Neuronal stem cell (in vitro differentiated cells): Measurements from ENCODE around the gene CDC37L1.

Source experiments
- DNase-seq: peaks from one replicate; pipeline ENCODE4 v3.0.0-alpha.2; 2013; ENCODE audit warnings: low spot score
- H2AFZ ChIP-seq: one replicate; pipeline ENCODE4 v1.6.1; 2013; ENCODE audit warnings: mild to moderate bottlenecking, low read length, inconsistent platforms
- H2AK5ac ChIP-seq: 2 replicates; pipeline ENCODE4 v1.6.1; 2013; ENCODE audit warnings: low read depth, mild to moderate bottlenecking, inconsistent platforms, low read length, moderate library complexity, mixed read lengths
- H2BK120ac ChIP-seq: 2 replicates; pipeline ENCODE4 v1.6.1; 2013; ENCODE audit warnings: low read depth, mild to moderate bottlenecking, inconsistent platforms, low read length, moderate library complexity, mixed read lengths
- H2BK12ac ChIP-seq: one replicate; pipeline ENCODE4 v1.6.1; 2013; ENCODE audit warnings: low read length, inconsistent platforms
- H2BK15ac ChIP-seq: 2 replicates; pipeline ENCODE4 v1.6.1; 2013; ENCODE audit warnings: mild to moderate bottlenecking, low read length, inconsistent platforms, mixed read lengths
- H2BK5ac ChIP-seq: one replicate; pipeline ENCODE4 v1.6.1; 2013; ENCODE audit warnings: inconsistent platforms, mild to moderate bottlenecking, low read length, moderate library complexity
- H3K14ac ChIP-seq: one replicate; pipeline ENCODE4 v1.6.1; 2013; ENCODE audit warnings: low read length, inconsistent platforms
- H3K18ac ChIP-seq: 2 replicates; pipeline ENCODE4 v1.6.1; 2013; ENCODE audit warnings: low read length, inconsistent platforms
- H3K23ac ChIP-seq: 2 replicates; pipeline ENCODE4 v1.6.1; 2013; ENCODE audit warnings: low read depth, mild to moderate bottlenecking, mixed read lengths, low read length, inconsistent platforms; ENCODE audit not compliant: poor library complexity
- H3K27ac ChIP-seq: replicated peaks from 3 replicates; pipeline ENCODE4 v1.5.1; 2013; ENCODE audit warnings: low read length, inconsistent platforms
- H3K27me3 ChIP-seq, 3 experiments: 2 replicates each; pipeline ENCODE4 v1.6.1; 2013; ENCODE audit warnings: low read length in 3 of 3, mild to moderate bottlenecking in 2 of 3, inconsistent platforms in 1 of 3, low read depth in 1 of 3, mixed read lengths in 1 of 3, moderate library complexity in 1 of 3; ENCODE audit not compliant: control insufficient read depth in 3 of 3, insufficient read depth in 3 of 3
- H3K36me3 ChIP-seq, 2 donors: replicated peaks in 1 of 2; 2 replicates each; pipeline ENCODE4 v1.6.1; 2013; ENCODE audit warnings: low read length in 2 of 2; ENCODE audit not compliant: control insufficient read depth in 2 of 2, insufficient read depth in 2 of 2
- H3K4ac ChIP-seq: 2 replicates; pipeline ENCODE4 v1.6.1; 2013; ENCODE audit warnings: inconsistent platforms, mild to moderate bottlenecking, low read length, moderate library complexity
- H3K4me1 ChIP-seq, 2 donors: 1 replicate in 1 of 2; 2 replicates in 1 of 2; pipeline ENCODE4 v1.6.1; 2013; ENCODE audit warnings: low read length in 2 of 2, low read depth in 1 of 2; ENCODE audit not compliant: control insufficient read depth in 2 of 2, insufficient read depth in 1 of 2
- H3K4me2 ChIP-seq: one replicate; pipeline ENCODE4 v1.6.1; 2013; ENCODE audit warnings: mild to moderate bottlenecking, low read length, inconsistent platforms; ENCODE audit not compliant: insufficient read depth, poor library complexity, severe bottlenecking
- H3K4me3 ChIP-seq, 2 donors: 2 replicates each; pipeline ENCODE4 v1.5.1; 2013; ENCODE audit warnings: low read length in 2 of 2, mild to moderate bottlenecking in 2 of 2, inconsistent platforms in 1 of 2, moderate library complexity in 1 of 2
- H3K79me1 ChIP-seq: one replicate; pipeline ENCODE4 v1.6.1; 2013; ENCODE audit warnings: low read depth, mild to moderate bottlenecking, inconsistent platforms, low read length, moderate library complexity
- H3K9ac ChIP-seq: one replicate; pipeline ENCODE4 v1.6.1; 2013; ENCODE audit warnings: mild to moderate bottlenecking, low read depth, low read length, inconsistent platforms; ENCODE audit not compliant: poor library complexity
- H3K9me3 ChIP-seq, 2 donors: replicated peaks in 1 of 2; 2 replicates each; pipeline versions ENCODE3 to v1.6.1; 2013; ENCODE audit warnings: low read length in 2 of 2, mild to moderate bottlenecking in 2 of 2, inconsistent platforms in 1 of 2, low read depth in 1 of 2, mixed read lengths in 1 of 2, moderate library complexity in 1 of 2; ENCODE audit not compliant: control insufficient read depth in 2 of 2, insufficient read depth in 1 of 2
- H4K8ac ChIP-seq: one replicate; pipeline ENCODE4 v1.6.1; 2013; ENCODE audit warnings: low read depth, mild to moderate bottlenecking, inconsistent platforms, low read length, moderate library complexity
- H4K91ac ChIP-seq: one replicate; pipeline ENCODE4 v1.6.1; 2013; ENCODE audit warnings: low read length, low read depth, mild to moderate bottlenecking, inconsistent platforms; ENCODE audit not compliant: poor library complexity
- WGBS, 2 donors: extraction: QIAGEN DNeasy Blood & Tissue Kit; methylation state at CpG; one replicate each; pipeline ENCODE4 v1.1.7; 2013; ENCODE audit warnings: missing lambda C conversion rate in 2 of 2, mixed read lengths in 1 of 2; ENCODE audit not compliant: insufficient read length in 2 of 2, insufficient replicate concordance in 1 of 2; ENCODE audit errors: extremely low coverage in 2 of 2; 5-methylcytosine and 5-hydroxymethylcytosine counted together

The CDC37L1 gene

DNA sequence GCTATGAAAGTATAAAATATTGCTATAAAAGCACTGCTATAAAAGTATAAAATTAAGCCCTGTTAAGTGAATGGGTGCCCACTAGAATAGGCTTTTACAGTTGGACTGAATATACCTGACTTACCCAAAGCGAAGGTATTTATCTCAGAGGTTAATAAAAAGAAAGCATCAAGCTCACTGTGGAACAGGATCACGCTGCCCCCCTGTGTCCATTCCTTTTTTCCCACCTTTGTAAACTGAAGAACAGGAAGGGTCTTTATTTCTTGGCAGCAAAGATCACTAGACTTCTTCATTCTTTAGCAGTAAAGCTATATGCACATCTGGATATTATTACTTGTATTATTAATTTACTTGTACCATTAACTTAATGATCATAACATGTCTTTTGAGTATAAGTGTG lies 39.3 kb upstream of the CDC37L1 start:
- Histone ChIP-seq H2AFZ (no peak overlapping the region), H3K14ac (no peak overlapping the region), H3K23ac (no peak overlapping the region), H3K9me3 (no peaks in the 10 kb centered on the region), H2BK5ac (no peak overlapping the region), H3K4ac (no peak overlapping the region), H4K8ac (no peak overlapping the region), H3K27me3 (no peaks in the 10 kb centered on the region), H3K4me1 (no peaks in the 10 kb centered on the region), H3K9ac (no peak overlapping the region), H3K4me3 (no peak overlapping the region), H3K27ac (no peak overlapping the region), H2BK120ac (no peak overlapping the region), H3K36me3 (no peaks in the 10 kb centered on the region), H2AK5ac (no peak overlapping the region), H3K4me2 (no peak overlapping the region), H2BK12ac (no peak overlapping the region), H4K91ac (no peak overlapping the region), H3K18ac (no peak overlapping the region), H3K79me1 (no peaks in the 10 kb centered on the region), H2BK15ac (no peak overlapping the region)
- no CpG with 5 or more reads among the region's 2 CpGs for WGBS, 2 donors
- no peak for DNase-seq

DNA sequence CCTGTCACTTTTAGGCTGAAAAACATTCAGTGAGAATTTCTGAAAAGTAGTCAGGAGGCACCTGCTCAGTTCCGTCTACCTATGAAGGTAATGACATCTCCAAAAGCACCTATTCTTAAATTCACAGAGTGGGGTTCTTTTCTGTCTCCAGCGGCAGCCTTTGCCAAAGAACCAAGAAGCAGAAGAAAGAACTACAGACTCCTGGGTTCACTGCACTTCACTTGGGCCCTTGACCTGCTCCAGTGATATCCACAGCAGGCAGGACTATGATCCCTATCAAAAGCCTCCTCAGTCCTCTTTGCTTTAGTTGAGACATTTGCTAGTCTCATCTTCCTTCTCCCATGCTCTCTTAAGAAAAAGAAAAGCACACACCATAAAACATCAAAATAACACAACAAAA lies 37.0 kb upstream of the CDC37L1 start:
- H3K4me1 ChIP-seq, result no peaks in the 10 kb centered on the region
- no peak overlapping the region for H3K4me3 ChIP-seq
- H3K9me3 ChIP-seq, result no peaks in the 10 kb centered on the region
- no peaks in the 10 kb centered on the region for H3K79me1 ChIP-seq
- DNase-seq, result no peak
- H4K91ac ChIP-seq, result no peak overlapping the region
- H2BK120ac ChIP-seq, result no peak overlapping the region
- H2BK5ac ChIP-seq, result no peak overlapping the region
- H3K4me2 ChIP-seq, result no peak overlapping the region
- H3K14ac ChIP-seq, result no peak overlapping the region
- H3K36me3 ChIP-seq, result no peaks in the 10 kb centered on the region
- no peak overlapping the region for H2AFZ ChIP-seq
- H3K27ac ChIP-seq, result no peak overlapping the region
- no peaks in the 10 kb centered on the region for H3K27me3 ChIP-seq
- H4K8ac ChIP-seq, result no peak overlapping the region
- H3K4ac ChIP-seq, result no peak overlapping the region
- H3K9ac ChIP-seq, result no peak overlapping the region
- no peak overlapping the region for H2AK5ac ChIP-seq
- H3K18ac ChIP-seq, result no peak overlapping the region
- no peak overlapping the region for H2BK12ac ChIP-seq
- H3K23ac ChIP-seq, result no peak overlapping the region
- H2BK15ac ChIP-seq, result no peak overlapping the region
- WGBS, 2 donors, result no CpG with 5 or more reads among the region's 2 CpGs

DNA sequence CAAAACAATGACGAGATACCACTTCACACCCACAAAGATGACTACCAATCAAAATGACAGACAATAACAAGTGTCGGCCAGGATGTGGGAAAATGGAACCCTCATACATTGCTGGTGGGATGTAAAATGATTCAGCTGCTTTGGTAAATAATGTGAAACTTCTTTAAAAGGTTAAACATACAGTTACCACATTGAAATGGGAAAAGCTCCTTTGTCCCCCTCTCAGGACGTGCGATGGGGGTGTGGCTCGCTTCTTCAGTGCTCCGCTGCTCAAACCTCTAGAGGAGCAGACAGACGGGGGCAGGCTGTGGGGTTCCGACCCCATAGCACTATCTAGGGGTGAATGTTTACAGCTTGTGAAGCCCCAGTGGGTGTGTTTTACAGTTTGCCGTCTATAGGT lies 25.3 kb upstream of the CDC37L1 start:
- no peak for DNase-seq
- no CpG with 5 or more reads among the region's 9 CpGs for WGBS, 2 donors
- Histone ChIP-seq H3K23ac (no peak overlapping the region), H3K27me3 (no peaks in the 10 kb centered on the region), H3K9ac (no peak overlapping the region), H4K91ac (no peak overlapping the region), H3K4me2 (no peak overlapping the region), H2AFZ (no peak overlapping the region), H3K79me1 (no peaks in the 10 kb centered on the region), H2AK5ac (no peak overlapping the region), H3K14ac (no peak overlapping the region), H3K36me3 (no peaks in the 10 kb centered on the region), H3K9me3 (no peaks in the 10 kb centered on the region), H2BK12ac (no peak overlapping the region), H2BK5ac (no peak overlapping the region), H3K4me1 (no peaks in the 10 kb centered on the region), H2BK120ac (no peak overlapping the region), H3K18ac (no peak overlapping the region), H3K4me3 (no peak overlapping the region), H3K4ac (no peak overlapping the region), H3K27ac (no peak overlapping the region), H4K8ac (no peak overlapping the region), H2BK15ac (no peak overlapping the region)

DNA sequence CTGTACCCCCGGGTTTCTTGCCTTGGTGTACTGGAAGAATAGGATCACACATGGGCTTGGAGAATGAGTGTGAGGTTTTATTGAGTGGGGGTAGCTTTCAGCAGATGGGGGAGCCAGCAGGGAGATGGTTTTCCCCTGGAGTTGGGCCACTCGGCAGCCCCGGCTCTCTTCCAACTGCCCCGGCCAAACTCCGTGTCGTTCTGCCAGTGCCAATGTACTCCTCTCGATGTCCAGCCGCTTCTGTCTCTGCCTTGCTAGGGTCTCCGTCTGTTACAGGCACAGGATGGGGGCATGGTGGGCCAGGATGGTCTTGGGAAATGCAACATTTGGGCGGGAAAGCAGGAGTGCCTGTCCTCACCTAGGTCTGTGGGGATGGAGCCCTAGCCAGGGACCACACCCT lies 24.8 kb upstream of the CDC37L1 start:
- H3K18ac ChIP-seq, result peak overlapping the region; percentile 5
- no peaks in the 10 kb centered on the region for H3K79me1 ChIP-seq
- H4K91ac ChIP-seq, result no peak overlapping the region
- H2BK15ac ChIP-seq, result no peak overlapping the region
- H2BK12ac ChIP-seq, result no peak overlapping the region
- H3K27me3 ChIP-seq, result no peaks in the 10 kb centered on the region
- no peaks in the 10 kb centered on the region for H3K36me3 ChIP-seq
- H3K9me3 ChIP-seq, result no peaks in the 10 kb centered on the region
- DNase-seq, result no peak
- H2AFZ ChIP-seq, result no peak overlapping the region
- no peak overlapping the region for H2BK120ac ChIP-seq
- H3K4ac ChIP-seq, result no peak overlapping the region
- no peak overlapping the region for H2AK5ac ChIP-seq
- no peak overlapping the region for H3K14ac ChIP-seq
- no peaks in the 10 kb centered on the region for H3K4me1 ChIP-seq
- no CpG with 5 or more reads among the region's 10 CpGs for WGBS, 2 donors
- no peak overlapping the region for H4K8ac ChIP-seq
- H3K4me2 ChIP-seq, result no peak overlapping the region
- H3K27ac ChIP-seq, result no peak overlapping the region
- no peak overlapping the region for H3K4me3 ChIP-seq
- no peak overlapping the region for H2BK5ac ChIP-seq
- H3K23ac ChIP-seq, result no peak overlapping the region
- H3K9ac ChIP-seq, result peak overlapping the region; percentile 63
